Peyer's patch (tissue), 4 donors: ENCODE results near the gene ANO4.

ENCODE experiments used
- POLR2A ChIP-seq, 2 donors: fragments of 450-650 bp; IDR thresholded peaks; one replicate each; pipeline ENCODE4 v1.5.1; 2017; ENCODE audit warnings: antibody characterized with exemption in 2 of 2, mild to moderate bottlenecking in 2 of 2, moderate library complexity in 2 of 2
- TF ChIP-seq, protein P1 (sequence below), 6 experiments: fragments of 450-650 bp in 4 of 6; fragments of 200-600 bp in 2 of 6; sonication (generic) in 1 of 6; IDR thresholded peaks; one replicate each; pipeline ENCODE4 v1.5.1; 2017 to 2019; ENCODE audit warnings: antibody characterized with exemption in 6 of 6, mild to moderate bottlenecking in 3 of 6, moderate library complexity in 1 of 6

DNA sequence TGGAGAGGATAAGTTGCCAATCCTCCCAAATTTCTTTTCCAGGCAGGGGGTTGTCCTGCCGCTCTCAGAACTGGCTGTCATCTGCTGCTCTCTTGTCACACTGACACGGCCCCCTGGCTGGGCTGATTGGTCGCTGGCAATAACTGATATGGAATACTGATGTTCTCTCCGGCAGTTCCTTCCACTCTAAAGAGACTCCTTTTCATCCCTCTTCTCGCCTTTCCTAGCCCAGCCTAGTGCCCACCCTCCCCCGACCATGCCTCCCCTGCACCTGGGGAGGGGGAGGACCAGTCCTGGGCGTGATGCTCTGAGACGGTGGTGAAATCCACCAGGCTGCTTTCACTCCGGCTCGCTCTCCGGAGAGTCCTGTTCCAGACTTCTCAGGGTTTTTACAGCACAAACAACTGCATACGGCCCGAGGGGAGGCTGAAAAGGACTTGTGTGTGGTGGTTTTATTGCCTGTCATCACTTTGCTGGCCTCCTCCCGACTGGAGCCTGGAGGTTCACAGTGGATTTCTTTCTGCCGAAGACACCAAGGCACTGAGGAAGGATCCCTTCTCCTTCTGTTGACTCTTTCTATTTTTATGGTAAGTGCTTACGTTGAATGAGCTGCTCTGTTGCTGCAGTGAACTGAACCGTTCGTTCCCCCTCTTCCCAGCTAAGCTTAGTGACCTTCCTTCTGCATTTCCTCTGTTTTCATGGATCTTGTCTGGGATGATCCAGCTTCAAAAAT is at the start of gene ANO4:
- TF ChIP-seq, protein P1, sequence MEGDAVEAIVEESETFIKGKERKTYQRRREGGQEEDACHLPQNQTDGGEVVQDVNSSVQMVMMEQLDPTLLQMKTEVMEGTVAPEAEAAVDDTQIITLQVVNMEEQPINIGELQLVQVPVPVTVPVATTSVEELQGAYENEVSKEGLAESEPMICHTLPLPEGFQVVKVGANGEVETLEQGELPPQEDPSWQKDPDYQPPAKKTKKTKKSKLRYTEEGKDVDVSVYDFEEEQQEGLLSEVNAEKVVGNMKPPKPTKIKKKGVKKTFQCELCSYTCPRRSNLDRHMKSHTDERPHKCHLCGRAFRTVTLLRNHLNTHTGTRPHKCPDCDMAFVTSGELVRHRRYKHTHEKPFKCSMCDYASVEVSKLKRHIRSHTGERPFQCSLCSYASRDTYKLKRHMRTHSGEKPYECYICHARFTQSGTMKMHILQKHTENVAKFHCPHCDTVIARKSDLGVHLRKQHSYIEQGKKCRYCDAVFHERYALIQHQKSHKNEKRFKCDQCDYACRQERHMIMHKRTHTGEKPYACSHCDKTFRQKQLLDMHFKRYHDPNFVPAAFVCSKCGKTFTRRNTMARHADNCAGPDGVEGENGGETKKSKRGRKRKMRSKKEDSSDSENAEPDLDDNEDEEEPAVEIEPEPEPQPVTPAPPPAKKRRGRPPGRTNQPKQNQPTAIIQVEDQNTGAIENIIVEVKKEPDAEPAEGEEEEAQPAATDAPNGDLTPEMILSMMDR (IDR thresholded peaks at IDR 0.05) = no peak
- TF ChIP-seq POLR2A (IDR thresholded peaks at IDR 0.05) = no peak
